ENCODE data around the gene EXOSC2. TPM values are rescaled to one million over a fixed set of nuclear protein-coding genes. Genes with fewer than 3 reads are reported as not detected.
A peak's percentile ranks its signal among the peaks of the same experiment; 100 is the strongest.
"Not testable (repeated sequence)": the region's sequence is repeated elsewhere in the genome, so short reads cannot be mapped to it uniquely, and the experiment has no call there.

EXOSC2 gene
- total RNA-seq, 1 experiment from 2014 or later, result 41.5 TPM

- no peaks in the 10 kb centered on the region for H3K4me1 ChIP-seq (replicated peaks)
- H3K36me3 ChIP-seq, result no peaks in the 10 kb centered on the region
- H3K9me3 ChIP-seq (replicated peaks), result no peaks in the 10 kb centered on the region
- H3K4me3 ChIP-seq, result no peak overlapping the region
- DNase-seq (ENCODE audit: low read depth in 1 of 2, low spot score in 2 of 2), result no peak
- no peaks in the 10 kb centered on the region for H3K27me3 ChIP-seq (replicated peaks)
- H3K27ac ChIP-seq, result no peak overlapping the region
Observed at GRCh38 chr9:130672933-130673615, 20.5 kb upstream of the EXOSC2 start.

GRCh38 chr9:130675396-130675795, 18.2 kb upstream of the EXOSC2 start:
- DNase-seq (ENCODE audit: low read depth in 1 of 2, low spot score in 2 of 2), result no peak
- H3K4me3 ChIP-seq, result no peak overlapping the region
- no peaks in the 10 kb centered on the region for H3K9me3 ChIP-seq (replicated peaks)
- H3K27me3 ChIP-seq (replicated peaks), result no peaks in the 10 kb centered on the region
- no peaks in the 10 kb centered on the region for H3K4me1 ChIP-seq (replicated peaks)
- H3K27ac ChIP-seq, result no peak overlapping the region
- no peaks in the 10 kb centered on the region for H3K36me3 ChIP-seq

- Histone ChIP-seq H3K27me3 (replicated peaks) (peaks cover 6% of the 10 kb centered on the region; the same call in 1 of the 2 replicates), H3K36me3 (no peaks in the 10 kb centered on the region), H3K4me3 (no peak overlapping the region), H3K9me3 (replicated peaks) (no peaks in the 10 kb centered on the region), H3K4me1 (replicated peaks) (peaks cover 15% of the 10 kb centered on the region), H3K27ac (no peak overlapping the region)
- no peak for DNase-seq (ENCODE audit: low read depth in 1 of 2, low spot score in 2 of 2)
Observed at GRCh38 chr9:130677252-130677651, 16.3 kb upstream of the EXOSC2 start.

GRCh38 chr9:130680836-130681768, 12.5 kb upstream of the EXOSC2 start:
- Histone ChIP-seq H3K27me3 (replicated peaks) (peaks cover 6% of the 10 kb centered on the region; the same call in 1 of the 2 replicates), H3K4me3 (peak overlapping the region; percentile 44), H3K9me3 (replicated peaks) (no peaks in the 10 kb centered on the region), H3K36me3 (no peaks in the 10 kb centered on the region), H3K27ac (no peak overlapping the region), H3K4me1 (replicated peaks) (peaks cover 17% of the 10 kb centered on the region)
- peak; percentile 73 to 87 for DNase-seq (ENCODE audit: low read depth in 1 of 2, low spot score in 2 of 2)

GRCh38 chr9:130681769-130682420, 11.7 kb upstream of the EXOSC2 start:
- Histone ChIP-seq H3K4me1 (replicated peaks) (peaks cover 17% of the 10 kb centered on the region), H3K9me3 (replicated peaks) (no peaks in the 10 kb centered on the region), H3K4me3 (peak overlapping the region; percentile 44), H3K36me3 (no peaks in the 10 kb centered on the region), H3K27ac (no peak overlapping the region), H3K27me3 (replicated peaks) (peaks cover 6% of the 10 kb centered on the region; the same call in 1 of the 2 replicates)
- DNase-seq (ENCODE audit: low read depth in 1 of 2, low spot score in 2 of 2), result peak in 1 of 2 experiments; percentile 31

GRCh38 chr9:130682421-130683121, 11.0 kb upstream of the EXOSC2 start:
- H3K27me3 ChIP-seq (replicated peaks), result peaks cover 6% of the 10 kb centered on the region; the same call in 1 of the 2 replicates
- no peaks in the 10 kb centered on the region for H3K9me3 ChIP-seq (replicated peaks)
- H3K27ac ChIP-seq, result no peak overlapping the region
- H3K4me1 ChIP-seq (replicated peaks), result peaks cover 17% of the 10 kb centered on the region
- H3K36me3 ChIP-seq, result no peaks in the 10 kb centered on the region
- no peak overlapping the region for H3K4me3 ChIP-seq
- peak; percentile 35 to 80 for DNase-seq (ENCODE audit: low read depth in 1 of 2, low spot score in 2 of 2)

- H3K27ac ChIP-seq, result no peak overlapping the region
- H3K27me3 ChIP-seq (replicated peaks), result peaks cover 6% of the 10 kb centered on the region; the same call in 1 of the 2 replicates
- H3K36me3 ChIP-seq, result no peaks in the 10 kb centered on the region
- H3K4me1 ChIP-seq (replicated peaks), result peaks cover 22% of the 10 kb centered on the region
- no peak overlapping the region for H3K4me3 ChIP-seq
- no peaks in the 10 kb centered on the region for H3K9me3 ChIP-seq (replicated peaks)
- no peak for DNase-seq (ENCODE audit: low read depth in 1 of 2, low spot score in 2 of 2)
Observed at GRCh38 chr9:130685104-130685503, 8.5 kb upstream of the EXOSC2 start.

GRCh38 chr9:130685945-130686344, 7.6 kb upstream of the EXOSC2 start:
- H3K4me1 ChIP-seq (replicated peaks), result peaks cover 21% of the 10 kb centered on the region
- H3K9me3 ChIP-seq (replicated peaks); H3K27ac ChIP-seq; H3K4me3 ChIP-seq; H3K27me3 ChIP-seq (replicated peaks); H3K36me3 ChIP-seq; DNase-seq (ENCODE audit: low read depth in 1 of 2, low spot score in 2 of 2): not testable (repeated sequence)

GRCh38 chr9:130687615-130688014, 6.0 kb upstream of the EXOSC2 start:
- no peak for DNase-seq (ENCODE audit: low read depth in 1 of 2, low spot score in 2 of 2)
- H3K27ac ChIP-seq, result no peak overlapping the region
- H3K4me3 ChIP-seq, result no peak overlapping the region
- no peaks in the 10 kb centered on the region for H3K9me3 ChIP-seq (replicated peaks)
- peaks cover 8% of the 10 kb centered on the region; the same call in 1 of the 2 replicates for H3K4me1 ChIP-seq (replicated peaks)
- no peaks in the 10 kb centered on the region for H3K36me3 ChIP-seq
- H3K27me3 ChIP-seq (replicated peaks), result no peaks in the 10 kb centered on the region

GRCh38 chr9:130688072-130688471, 5.5 kb upstream of the EXOSC2 start:
- no peak for DNase-seq (ENCODE audit: low read depth in 1 of 2, low spot score in 2 of 2)
- H3K27ac ChIP-seq, result no peak overlapping the region
- no peaks in the 10 kb centered on the region for H3K36me3 ChIP-seq
- H3K27me3 ChIP-seq (replicated peaks), result no peaks in the 10 kb centered on the region
- no peaks in the 10 kb centered on the region for H3K9me3 ChIP-seq (replicated peaks)
- peaks cover 10% of the 10 kb centered on the region for H3K4me1 ChIP-seq (replicated peaks)
- no peak overlapping the region for H3K4me3 ChIP-seq

- H3K27ac ChIP-seq, result no peak overlapping the region; the same call in 1 of the 2 replicates
- H3K9me3 ChIP-seq (replicated peaks), result no peaks in the 10 kb centered on the region
- H3K27me3 ChIP-seq (replicated peaks), result no peaks in the 10 kb centered on the region
- peak overlapping the region; percentile 36 for H3K4me3 ChIP-seq
- peaks cover 14% of the 10 kb centered on the region for H3K4me1 ChIP-seq (replicated peaks)
- DNase-seq (ENCODE audit: low read depth in 1 of 2, low spot score in 2 of 2), result no peak
- H3K36me3 ChIP-seq, result no peaks in the 10 kb centered on the region
Observed at GRCh38 chr9:130689572-130689936, 4.0 kb upstream of the EXOSC2 start.

- DNase-seq (ENCODE audit: low read depth in 1 of 2, low spot score in 2 of 2), result peak; percentile 78 to 85
- Histone ChIP-seq H3K4me1 (replicated peaks) (peaks cover 18% of the 10 kb centered on the region), H3K27me3 (replicated peaks) (no peaks in the 10 kb centered on the region), H3K9me3 (replicated peaks) (no peaks in the 10 kb centered on the region), H3K4me3 (peak overlapping the region; percentile 36), H3K36me3 (peaks cover 3% of the 10 kb centered on the region; the same call in 1 of the 2 replicates), H3K27ac (no peak overlapping the region; the same call in 1 of the 2 replicates)
Observed at GRCh38 chr9:130689937-130690700, 3.5 kb upstream of the EXOSC2 start.
